AG09319 (cell line): ENCODE measurements around the gene PRTFDC1.
A peak's percentile ranks its signal among the peaks of the same experiment; 100 is the strongest.

Experiments
- DNase-seq: peaks from one replicate; pipeline ENCODE4 v3.0.0-alpha.2; 2010; ENCODE audit warnings: low read depth; ENCODE audit errors: extremely low read depth
- CTCF ChIP-seq: IDR thresholded peaks from 2 replicates; pipeline ENCODE4 v1.5.1; 2011; ENCODE audit warnings: low read depth, mild to moderate bottlenecking, inconsistent platforms, low read length, moderate library complexity

Gene PRTFDC1

GRCh38 chr10:24882047-24882698 is 70.2 kb downstream of the PRTFDC1 start:
- no peak for DNase-seq
- TF ChIP-seq CTCF, result peak; percentile 28

- no peak for TF ChIP-seq CTCF
- DNase-seq, result no peak
Observed at GRCh38 chr10:24879861-24880260, 72.5 kb downstream of the PRTFDC1 start.

DNA sequence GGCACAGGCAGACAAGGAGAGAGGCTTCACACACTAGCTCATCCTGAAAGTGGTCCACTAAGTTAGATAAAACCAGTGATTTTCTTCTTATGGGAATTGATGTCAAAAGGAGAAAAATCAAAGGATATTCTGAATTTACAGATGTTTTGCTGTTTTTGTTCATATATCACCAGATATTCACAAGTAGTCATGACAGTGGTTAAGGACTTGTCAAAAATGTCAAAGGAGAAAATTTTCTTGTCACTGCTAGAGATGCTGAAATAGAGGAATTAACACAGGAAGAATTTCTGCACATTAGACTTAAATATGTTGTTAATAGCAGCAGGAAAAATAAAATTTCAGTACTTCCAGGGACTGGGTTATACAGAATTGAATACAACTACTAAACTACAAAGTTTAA is 78.3 kb downstream of the PRTFDC1 start:
- TF ChIP-seq CTCF, result no peak
- DNase-seq, result no peak

GRCh38 chr10:24873281-24873683 is 79.1 kb downstream of the PRTFDC1 start:
- peak; percentile 88 for DNase-seq
- TF ChIP-seq CTCF, result no peak

DNA sequence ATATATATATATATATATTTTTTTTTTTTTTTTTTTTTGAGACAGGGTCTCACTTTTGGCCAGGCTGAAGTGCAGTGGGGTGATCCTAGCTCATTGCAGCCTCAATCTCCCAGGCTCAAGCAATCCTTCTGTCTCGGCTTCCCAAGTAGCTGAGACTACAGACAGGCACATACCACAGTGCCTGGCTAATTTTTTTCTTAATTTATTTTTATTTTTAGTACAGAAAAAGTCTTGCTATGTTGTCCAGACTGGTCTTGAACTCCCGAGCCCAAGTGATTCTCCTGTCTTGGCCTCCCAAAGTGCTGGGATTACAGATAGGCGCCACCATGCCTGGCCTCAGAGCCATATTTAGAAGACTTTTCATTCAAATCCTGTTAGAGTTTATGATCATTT is 79.6 kb downstream of the PRTFDC1 start:
- no peak for DNase-seq
- no peak for TF ChIP-seq CTCF

GRCh38 chr10:24872049-24872789 is 80.2 kb downstream of the PRTFDC1 start:
- TF ChIP-seq CTCF, result no peak
- DNase-seq, result no peak
